ENCODE data around the gene PPP3CA.

The PPP3CA gene

GRCh38 chr4:101264512-101264911, 82.8 kb downstream of the PPP3CA start:
- TF ChIP-seq, protein P1, sequence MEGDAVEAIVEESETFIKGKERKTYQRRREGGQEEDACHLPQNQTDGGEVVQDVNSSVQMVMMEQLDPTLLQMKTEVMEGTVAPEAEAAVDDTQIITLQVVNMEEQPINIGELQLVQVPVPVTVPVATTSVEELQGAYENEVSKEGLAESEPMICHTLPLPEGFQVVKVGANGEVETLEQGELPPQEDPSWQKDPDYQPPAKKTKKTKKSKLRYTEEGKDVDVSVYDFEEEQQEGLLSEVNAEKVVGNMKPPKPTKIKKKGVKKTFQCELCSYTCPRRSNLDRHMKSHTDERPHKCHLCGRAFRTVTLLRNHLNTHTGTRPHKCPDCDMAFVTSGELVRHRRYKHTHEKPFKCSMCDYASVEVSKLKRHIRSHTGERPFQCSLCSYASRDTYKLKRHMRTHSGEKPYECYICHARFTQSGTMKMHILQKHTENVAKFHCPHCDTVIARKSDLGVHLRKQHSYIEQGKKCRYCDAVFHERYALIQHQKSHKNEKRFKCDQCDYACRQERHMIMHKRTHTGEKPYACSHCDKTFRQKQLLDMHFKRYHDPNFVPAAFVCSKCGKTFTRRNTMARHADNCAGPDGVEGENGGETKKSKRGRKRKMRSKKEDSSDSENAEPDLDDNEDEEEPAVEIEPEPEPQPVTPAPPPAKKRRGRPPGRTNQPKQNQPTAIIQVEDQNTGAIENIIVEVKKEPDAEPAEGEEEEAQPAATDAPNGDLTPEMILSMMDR (IDR thresholded peaks at IDR 0.05; ENCODE audit: low read depth, low read length, missing control alignments): no peak
- no peak overlapping the region for H3K4me3 ChIP-seq (replicated peaks; ENCODE audit: low read depth, low read length)
- DNase-seq (ENCODE audit: extremely low read depth, low read depth): no peak

DNA sequence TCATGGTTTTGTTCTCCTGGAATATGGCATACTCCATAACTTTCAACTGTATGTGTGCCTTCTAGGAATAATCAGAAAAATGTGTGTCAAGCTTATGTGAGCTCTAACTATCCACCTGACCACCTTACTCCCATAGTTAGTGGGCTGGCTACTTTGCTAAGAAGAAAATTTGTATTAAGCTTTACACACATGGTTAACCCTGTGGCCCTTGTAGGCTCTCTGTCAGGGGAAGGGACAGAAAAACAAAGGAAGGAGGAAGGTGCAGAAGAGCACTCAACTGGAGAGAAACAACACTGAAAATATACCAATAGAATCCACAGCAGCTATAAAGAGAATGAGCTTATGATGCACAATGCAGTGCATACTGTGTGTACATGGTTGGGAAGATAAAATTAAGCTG, 84.6 kb downstream of the PPP3CA start:
- TF ChIP-seq, protein P1 (IDR thresholded peaks at IDR 0.05; ENCODE audit: low read depth, low read length, missing control alignments): no peak
- no peak for DNase-seq (ENCODE audit: extremely low read depth, low read depth)
- H3K4me3 ChIP-seq (replicated peaks; ENCODE audit: low read depth, low read length): no peak overlapping the region

DNA sequence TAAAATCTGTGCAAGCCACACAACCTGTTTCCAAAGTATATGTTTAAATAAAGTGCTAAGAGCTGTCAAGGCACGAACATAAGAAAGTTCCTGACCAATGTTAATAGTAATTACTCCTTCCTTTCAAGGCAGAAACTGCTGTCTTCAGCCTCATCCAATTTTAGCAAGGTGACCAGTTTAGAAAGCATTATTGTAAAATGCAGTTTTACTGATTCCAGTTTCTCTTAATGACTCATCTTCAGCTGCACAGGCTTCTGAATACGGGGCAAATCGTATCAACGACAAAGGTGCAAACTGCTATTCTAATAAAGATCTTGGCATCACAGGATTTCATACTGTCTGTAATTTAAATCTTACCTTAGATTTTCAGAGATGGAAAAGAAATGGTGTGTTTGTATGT, 87.5 kb downstream of the PPP3CA start:
- DNase-seq (ENCODE audit: extremely low read depth, low read depth): no peak
- TF ChIP-seq, protein P1 (IDR thresholded peaks at IDR 0.05; ENCODE audit: low read depth, low read length, missing control alignments): no peak
- H3K4me3 ChIP-seq (replicated peaks; ENCODE audit: low read depth, low read length): no peak overlapping the region

GRCh38 chr4:101258883-101259282, 88.4 kb downstream of the PPP3CA start:
- H3K4me3 ChIP-seq (replicated peaks; ENCODE audit: low read depth, low read length): no peak overlapping the region
- peak; percentile 40 for DNase-seq (ENCODE audit: extremely low read depth, low read depth)
- TF ChIP-seq, protein P1 (IDR thresholded peaks at IDR 0.05; ENCODE audit: low read depth, low read length, missing control alignments): no peak

DNA sequence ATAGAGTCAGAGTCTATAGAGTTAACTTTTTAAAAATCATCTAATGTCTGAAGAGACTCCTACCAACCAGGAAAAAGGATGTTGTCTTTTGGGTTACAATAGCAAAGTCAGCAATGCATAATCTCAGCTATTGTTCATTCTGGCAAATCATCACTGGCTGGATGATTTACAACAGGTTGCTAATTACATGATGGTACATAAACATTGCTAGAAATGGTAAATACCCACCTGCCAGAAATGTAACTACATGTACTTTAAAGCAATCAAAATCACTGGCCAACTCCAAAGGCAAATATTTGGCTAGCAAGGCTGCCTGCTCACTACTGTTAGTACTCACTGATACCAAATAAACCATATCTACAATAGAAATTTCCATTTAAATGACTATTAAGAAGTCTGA, 91.1 kb downstream of the PPP3CA start:
- H3K4me3 ChIP-seq (replicated peaks; ENCODE audit: low read depth, low read length): no peak overlapping the region
- TF ChIP-seq, protein P1 (IDR thresholded peaks at IDR 0.05; ENCODE audit: low read depth, low read length, missing control alignments): no peak
- DNase-seq (ENCODE audit: extremely low read depth, low read depth): no peak

DNA sequence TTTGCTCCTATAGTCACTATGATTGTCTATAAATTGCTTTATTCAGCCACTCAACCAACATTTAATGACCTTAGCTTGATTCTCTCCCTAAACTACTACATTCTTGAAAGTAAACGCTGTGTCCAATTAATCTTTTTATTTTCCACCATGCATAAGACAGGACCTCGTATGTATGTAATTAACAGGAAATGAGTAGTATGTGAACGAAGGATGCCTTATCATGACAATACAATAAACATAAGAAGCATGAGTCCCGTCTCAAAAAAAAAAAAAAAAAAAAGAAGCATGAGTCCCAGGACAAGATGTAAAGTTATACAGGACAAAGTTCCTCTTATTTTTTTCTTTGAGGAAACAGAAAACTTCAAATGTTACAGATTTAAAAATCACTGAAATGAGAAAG, 92.5 kb downstream of the PPP3CA start:
- TF ChIP-seq, protein P1 (IDR thresholded peaks at IDR 0.05; ENCODE audit: low read depth, low read length, missing control alignments): no peak
- no peak for DNase-seq (ENCODE audit: extremely low read depth, low read depth)
- H3K4me3 ChIP-seq (replicated peaks; ENCODE audit: low read depth, low read length): no peak overlapping the region

DNA sequence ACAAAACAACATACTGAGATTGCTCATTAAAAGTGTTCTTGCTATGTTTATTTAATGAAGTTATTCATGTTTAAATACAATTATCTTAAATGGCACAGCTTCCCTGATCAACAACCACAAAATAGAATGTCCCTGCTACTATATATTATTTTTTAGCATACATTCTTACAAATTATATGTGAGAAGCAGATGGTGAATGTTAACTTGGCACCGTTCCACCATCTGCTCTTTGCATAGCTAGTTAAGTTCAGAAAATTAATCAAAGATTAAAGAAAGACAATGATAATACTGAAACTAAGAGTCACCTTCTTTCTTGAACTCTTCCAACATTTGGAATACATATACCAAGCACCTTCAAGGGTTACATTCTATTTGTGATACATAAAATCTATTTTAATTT, 94.2 kb downstream of the PPP3CA start:
- no peak for DNase-seq (ENCODE audit: extremely low read depth, low read depth)
- TF ChIP-seq, protein P1 (IDR thresholded peaks at IDR 0.05; ENCODE audit: low read depth, low read length, missing control alignments): no peak
- H3K4me3 ChIP-seq (replicated peaks; ENCODE audit: low read depth, low read length): no peak overlapping the region
